Stimulated activated naive CD8-positive, alpha-beta T cell treated with anti-CD3 and anti-CD28 coated beads, Interleukin-15, Interleukin-2, amounts not matched to agents 100 U/mL and 50 U/mL, for 24 hours (primary cell): Measurements from ENCODE around the gene ADSS1.

ENCODE experiments used
- ATAC-seq: fragments of 150-1000 bp; cut with Tn5 transposase; one replicate; pipeline ENCODE4 v1.10.0; 2021
- DNase-seq: peaks from one replicate; pipeline ENCODE4 v3.0.0; 2021

ADSS1 gene

GRCh38 chr14:104700225-104700651 lies 23.8 kb upstream of the ADSS1 start:
- ATAC-seq: no peak
- DNase-seq: no peak

GRCh38 chr14:104700747-104701217 lies 23.2 kb upstream of the ADSS1 start:
- ATAC-seq: no peak

DNA sequence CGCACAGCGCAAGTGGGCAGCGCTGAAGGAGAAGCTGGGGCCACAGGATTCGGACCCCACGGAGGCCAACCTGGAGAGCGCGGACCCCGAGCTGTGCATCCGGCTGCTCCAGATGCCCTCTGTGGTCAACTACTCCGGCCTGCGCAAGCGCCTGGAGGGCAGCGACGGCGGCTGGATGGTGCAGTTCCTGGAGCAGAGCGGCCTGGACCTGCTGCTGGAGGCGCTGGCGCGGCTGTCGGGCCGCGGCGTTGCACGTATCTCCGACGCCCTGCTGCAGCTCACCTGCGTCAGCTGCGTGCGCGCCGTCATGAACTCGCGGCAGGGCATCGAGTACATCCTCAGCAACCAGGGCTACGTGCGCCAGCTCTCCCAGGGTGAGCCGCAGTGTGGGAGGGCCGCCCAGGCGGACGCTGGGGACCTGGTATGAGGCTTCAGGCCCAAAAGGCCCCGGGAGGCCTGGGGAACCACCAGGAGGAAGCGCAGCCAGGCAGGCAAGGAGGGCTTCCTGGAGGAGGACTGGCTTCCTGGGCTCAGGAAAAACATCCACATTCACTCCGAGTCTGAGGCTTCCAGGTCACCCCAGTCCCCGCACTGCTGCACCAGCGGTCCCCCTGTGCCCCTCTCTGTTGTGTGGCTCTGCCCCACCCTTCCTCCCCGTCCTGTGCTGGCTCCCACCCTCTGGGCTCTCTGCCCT lies 22.5 kb upstream of the ADSS1 start:
- DNase-seq (no peak), ATAC-seq (no peak)

More at GRCh38 chr14:104700747-104701217, 23.2 kb upstream of the ADSS1 start:
- DNase-seq: no peak

DNA sequence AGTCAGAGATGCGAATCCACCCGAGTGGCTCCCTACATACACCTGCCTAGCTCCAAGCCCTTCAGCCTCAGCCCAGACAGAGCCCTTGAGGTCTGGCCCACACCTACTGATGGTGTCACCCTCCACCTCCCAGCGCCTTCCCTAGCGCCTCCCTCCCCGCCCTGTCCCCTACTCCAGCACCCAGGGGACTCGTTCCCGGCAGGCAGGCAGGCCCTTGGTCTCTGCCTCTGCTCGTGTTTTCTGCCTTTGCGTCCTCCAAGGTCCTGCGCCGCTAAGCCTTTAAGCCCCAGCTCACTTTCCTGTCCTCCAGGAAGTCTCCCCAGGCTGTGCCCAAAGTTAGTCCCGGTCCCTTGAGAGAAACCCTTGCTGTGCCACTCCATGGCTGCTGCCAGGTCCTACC lies 21.9 kb upstream of the ADSS1 start:
- ATAC-seq: no peak
- no peak for DNase-seq

DNA sequence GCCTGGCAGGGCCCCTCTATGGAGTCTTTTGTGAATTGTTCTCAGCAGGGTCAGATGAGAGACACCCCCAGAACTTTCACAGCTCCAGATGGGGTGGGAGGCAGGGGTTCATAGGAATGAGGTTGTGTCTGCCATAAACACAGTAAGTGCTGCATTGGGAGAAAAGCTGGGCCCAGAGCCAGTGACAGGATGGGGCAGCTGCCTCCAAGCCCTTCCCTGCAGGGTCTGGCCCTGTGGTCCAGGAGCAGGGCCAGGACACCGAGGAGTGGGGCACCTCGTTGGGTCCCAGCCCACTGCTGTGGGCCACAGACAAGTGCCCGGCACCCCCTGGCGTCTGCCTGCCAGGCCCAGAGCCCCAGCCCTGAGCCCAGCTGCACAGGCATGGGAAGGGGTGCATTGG lies 21.4 kb upstream of the ADSS1 start:
- ATAC-seq: no peak
- no peak for DNase-seq

DNA sequence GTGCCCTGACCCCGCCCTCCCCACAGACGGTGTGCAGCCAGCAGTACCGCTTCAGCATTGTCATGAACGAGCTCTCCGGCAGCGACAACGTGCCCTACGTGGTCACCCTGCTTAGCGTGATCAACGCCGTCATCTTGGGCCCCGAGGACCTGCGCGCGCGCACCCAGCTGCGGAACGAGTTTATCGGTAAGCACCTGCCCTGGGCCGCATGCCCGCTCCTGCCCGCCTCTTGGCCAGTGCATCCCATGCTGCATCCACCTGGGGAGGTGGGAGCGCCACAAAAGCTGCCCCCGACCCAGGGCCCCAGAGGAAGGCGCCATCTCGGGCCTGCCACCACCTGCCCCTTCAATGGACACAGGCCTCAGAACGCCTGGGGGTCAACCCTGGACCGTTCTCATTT lies 20.8 kb upstream of the ADSS1 start:
- DNase-seq (no peak), ATAC-seq (no peak)

- ATAC-seq (no peak), DNase-seq (no peak)
These were observed 19.8 kb upstream of the ADSS1 start for GRCh38 chr14:104704252-104704651.

GRCh38 chr14:104705340-104706047 lies 18.5 kb upstream of the ADSS1 start:
- DNase-seq (no peak), ATAC-seq (no peak)

GRCh38 chr14:104706733-104707607 lies 17.1 kb upstream of the ADSS1 start:
- no peak for ATAC-seq
- DNase-seq: no peak

DNA sequence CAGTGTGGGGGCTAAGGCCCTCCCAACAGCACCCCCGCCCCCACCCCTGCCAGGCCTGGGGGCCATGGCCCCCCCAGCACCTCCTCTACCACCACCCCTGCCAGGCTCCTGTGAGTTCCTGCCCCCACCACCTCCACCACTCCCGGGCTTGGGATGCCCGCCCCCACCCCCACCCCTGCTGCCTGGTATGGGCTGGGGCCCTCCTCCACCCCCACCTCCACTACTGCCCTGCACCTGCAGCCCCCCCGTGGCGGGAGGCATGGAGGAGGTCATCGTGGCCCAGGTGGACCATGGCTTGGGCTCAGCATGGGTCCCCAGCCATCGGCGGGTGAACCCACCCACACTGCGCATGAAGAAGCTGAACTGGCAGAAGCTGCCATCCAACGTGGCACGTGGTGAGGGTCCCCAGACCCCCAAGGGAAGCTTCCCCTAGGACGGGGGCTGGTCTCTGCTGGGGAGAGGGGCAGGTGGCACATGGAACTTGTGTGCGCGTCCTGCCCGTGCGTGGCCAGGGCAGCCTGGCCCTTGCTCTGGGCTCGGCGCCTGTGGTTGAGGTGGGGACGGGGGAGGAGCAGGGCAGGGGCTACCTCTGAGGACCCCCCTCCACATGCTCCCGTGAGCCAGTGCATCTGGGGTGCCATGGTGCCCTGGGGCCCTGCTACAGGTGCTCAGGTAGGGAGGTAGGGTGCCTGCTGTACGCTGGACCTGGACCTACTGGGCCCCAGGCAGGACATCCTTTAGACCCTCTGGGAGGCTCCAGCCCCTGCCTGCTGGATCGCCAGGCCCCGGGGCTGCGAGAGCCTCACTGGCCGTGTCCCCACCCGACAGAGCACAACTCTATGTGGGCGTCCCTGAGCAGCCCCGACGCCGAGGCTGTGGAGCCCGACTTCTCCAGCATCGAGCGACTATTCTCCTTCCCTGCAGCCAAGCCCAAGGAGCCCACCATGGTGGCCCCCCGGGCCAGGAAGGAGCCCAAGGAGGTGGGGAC lies 16.1 kb upstream of the ADSS1 start:
- ATAC-seq (no peak), DNase-seq (no peak)

DNA sequence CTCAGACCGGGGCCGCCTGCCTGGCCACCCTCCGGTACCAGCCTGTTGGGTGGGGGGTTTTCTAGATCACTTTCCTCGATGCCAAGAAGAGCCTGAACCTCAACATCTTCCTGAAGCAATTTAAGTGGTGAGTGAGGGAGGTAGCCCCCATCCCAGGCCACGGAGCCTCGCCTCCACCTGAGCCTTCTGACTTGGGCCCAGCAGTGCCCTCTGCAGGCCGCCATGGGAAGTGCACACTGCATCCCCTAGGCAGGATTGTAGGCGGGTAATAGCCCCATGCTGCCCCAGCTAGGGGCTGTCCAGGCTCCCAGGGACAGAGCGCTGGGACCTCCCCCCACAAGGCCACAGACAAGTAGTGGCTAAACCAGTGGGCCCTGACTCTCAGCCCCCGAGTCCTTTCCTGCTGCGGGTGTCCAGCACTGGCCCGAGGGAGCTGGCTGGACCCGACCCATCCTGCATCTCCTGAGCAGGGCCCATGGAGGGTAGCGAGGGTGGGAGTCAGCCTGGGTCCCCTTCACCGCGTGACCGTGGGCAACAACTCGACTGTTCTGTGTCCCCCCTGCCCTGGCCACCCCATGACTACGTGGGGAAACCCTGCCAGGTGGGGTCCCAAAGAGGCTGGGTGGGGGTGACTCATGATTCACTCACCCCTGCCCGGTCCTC lies 15.3 kb upstream of the ADSS1 start:
- peak; percentile 68 for ATAC-seq

DNA sequence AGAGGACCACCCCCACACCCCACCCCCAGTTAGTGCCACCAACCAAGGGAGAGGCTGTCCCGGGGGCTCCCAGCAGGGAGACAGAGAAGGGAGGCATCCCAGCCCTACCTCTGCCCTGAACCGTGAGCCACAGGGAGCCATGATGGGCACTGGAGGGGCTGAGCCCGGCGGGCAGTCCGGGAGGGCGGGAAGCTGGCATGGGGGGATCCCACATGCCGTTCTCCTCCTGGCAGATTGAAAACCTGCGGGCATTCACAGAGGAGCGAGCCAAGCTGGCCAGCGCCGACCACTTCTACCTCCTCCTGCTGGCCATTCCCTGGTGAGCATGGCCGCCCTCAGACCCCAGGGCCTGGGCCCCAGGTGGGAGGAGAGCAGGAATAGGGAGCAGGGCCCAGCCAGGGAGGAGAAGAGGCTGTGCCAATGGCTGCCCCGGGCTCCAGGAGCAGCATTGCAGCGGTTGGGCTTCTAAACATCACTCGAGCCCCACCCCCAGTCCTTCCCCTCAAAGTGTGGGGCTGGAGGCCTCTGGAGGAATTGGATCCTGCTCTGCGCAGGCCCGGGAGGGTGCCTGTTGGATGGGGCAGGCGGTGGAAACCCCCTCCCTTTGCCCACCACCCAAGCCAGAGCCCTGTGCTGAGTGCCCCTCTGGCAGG lies 14.5 kb upstream of the ADSS1 start:
- ATAC-seq (no peak), DNase-seq (no peak)

More for the DNA sequence above, 15.3 kb upstream of the ADSS1 start:
- peak; percentile 82 for DNase-seq

- no peak for DNase-seq
- ATAC-seq: no peak
These were observed 13.8 kb upstream of the ADSS1 start for GRCh38 chr14:104710071-104710735.

DNA sequence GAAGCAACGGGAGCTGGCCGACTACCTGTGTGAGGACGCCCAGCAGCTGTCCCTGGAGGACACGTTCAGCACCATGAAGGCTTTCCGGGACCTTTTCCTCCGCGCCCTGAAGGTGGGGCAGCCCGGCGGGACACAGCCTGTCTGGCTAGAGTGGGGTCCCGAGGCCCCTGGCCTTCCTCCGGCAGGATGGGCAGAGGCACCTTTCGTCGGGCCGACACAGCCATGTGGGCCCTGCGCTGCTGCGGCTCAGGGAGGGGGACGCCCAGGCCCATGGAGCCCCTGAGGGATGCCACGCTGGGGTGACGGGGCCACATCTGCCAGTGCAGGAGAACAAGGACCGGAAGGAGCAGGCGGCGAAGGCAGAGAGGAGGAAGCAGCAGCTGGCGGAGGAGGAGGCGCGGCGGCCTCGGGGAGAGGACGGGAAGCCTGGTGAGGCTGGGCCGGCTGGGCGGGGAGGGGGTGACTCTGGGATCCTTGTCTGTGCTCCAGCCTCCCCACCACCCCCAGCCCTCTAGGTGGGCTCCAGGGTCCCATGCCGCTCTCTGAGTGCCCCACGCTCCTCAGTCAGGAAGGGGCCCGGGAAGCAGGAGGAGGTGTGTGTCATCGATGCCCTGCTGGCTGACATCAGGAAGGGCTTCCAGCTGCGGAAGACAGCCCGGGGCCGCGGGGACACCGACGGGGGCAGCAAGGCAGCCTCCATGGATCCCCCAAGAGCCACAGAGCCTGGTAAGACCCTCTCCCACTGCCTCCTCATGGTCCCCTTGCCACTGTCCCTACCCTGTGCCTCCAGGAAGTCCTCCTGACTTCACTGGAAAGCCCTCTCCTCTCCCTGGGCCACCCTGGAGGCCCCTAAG lies 10.9 kb upstream of the ADSS1 start:
- ATAC-seq (no peak), DNase-seq (no peak)

DNA sequence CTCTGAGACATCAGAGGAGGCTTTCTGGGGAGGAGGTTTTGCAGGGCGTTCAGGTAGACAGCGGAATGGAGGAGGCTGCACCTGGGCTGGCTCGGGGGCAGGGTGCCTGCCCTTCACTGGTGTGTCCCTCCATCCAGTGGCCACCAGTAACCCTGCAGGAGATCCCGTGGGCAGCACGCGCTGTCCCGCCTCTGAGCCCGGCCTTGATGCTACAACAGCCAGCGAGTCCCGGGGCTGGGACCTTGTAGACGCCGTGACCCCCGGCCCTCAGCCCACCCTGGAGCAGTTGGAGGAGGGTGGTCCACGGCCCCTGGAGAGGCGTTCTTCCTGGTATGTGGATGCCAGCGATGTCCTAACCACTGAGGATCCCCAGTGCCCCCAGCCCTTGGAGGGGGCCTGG lies 10.0 kb upstream of the ADSS1 start:
- no peak for DNase-seq
- no peak for ATAC-seq

DNA sequence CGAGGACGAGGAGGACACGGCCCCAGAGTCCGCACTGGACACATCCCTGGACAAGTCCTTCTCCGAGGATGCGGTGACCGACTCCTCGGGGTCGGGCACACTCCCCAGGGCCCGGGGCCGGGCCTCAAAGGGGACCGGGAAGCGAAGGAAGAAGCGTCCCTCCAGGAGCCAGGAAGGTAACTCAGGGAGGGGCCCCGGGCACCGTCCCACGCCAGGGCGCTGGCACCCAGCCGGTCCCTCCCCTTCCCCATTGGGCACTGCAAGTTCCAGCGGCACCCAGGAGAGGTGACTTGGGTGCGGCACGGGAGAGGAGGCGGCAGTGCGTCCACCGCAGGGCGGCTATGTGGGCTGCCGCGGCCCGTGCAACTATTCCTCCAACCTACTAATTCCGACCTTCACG lies 9.3 kb upstream of the ADSS1 start:
- DNase-seq (no peak), ATAC-seq (no peak)

DNA sequence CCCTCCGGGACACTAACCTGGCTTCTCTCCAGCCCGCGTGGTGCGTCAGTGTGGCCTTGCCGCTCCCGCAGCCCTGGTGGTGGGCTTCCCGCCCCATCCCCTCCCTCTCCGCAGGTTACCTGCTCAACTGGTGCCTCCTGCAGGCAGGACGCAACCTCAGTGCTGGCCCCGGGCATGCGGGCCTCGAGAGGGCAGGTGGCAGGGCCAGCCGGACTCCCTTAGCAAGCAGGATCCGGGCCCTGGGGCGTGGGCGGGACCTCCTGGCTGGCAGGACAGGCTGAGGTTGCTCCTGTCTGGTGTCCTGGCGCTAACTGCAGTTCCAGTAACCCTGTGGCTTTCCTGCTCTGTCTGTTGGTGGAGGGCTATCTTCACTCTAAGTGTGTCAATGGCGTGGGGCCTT lies 8.6 kb upstream of the ADSS1 start:
- no peak for ATAC-seq

GRCh38 chr14:104715871-104716270 lies 8.2 kb upstream of the ADSS1 start:
- DNase-seq (no peak), ATAC-seq (no peak)

More for the DNA sequence above, 8.6 kb upstream of the ADSS1 start:
- DNase-seq: no peak

GRCh38 chr14:104717137-104717536 lies 6.9 kb upstream of the ADSS1 start:
- ATAC-seq: no peak

More at GRCh38 chr14:104717137-104717536, 6.9 kb upstream of the ADSS1 start:
- DNase-seq: no peak
